PFSK-1 (cell line): Measurements from ENCODE around the gene STAB1.

Experiments used
- POLR2AphosphoS5 ChIP-seq: IDR thresholded peaks from 2 replicates; pipeline ENCODE4 v1.6.1; 2012; ENCODE audit warnings: low read depth, mild to moderate bottlenecking, control low read depth, low read length, moderate library complexity
- SIN3A ChIP-seq: IDR thresholded peaks from 2 replicates; pipeline ENCODE4 v1.6.1; 2012; ENCODE audit warnings: mild to moderate bottlenecking, low read length, moderate library complexity, borderline replicate concordance; ENCODE audit not compliant: insufficient read depth
- TAF1 ChIP-seq: IDR thresholded peaks from 2 replicates; pipeline ENCODE4 v1.6.1; 2012; ENCODE audit warnings: low read length, control low read depth, borderline replicate concordance; ENCODE audit not compliant: insufficient read depth
- TF ChIP-seq, protein P1 (sequence below), 2 experiments: IDR thresholded peaks; 2 replicates each; pipeline versions ENCODE4 v1.6.1 to v1.8.0; 2011 to 2012; ENCODE audit warnings: low read depth in 2 of 2, low read length in 2 of 2, control low read depth in 1 of 2, inconsistent platforms in 1 of 2, mild to moderate bottlenecking in 1 of 2, moderate library complexity in 1 of 2; ENCODE audit not compliant: insufficient read depth in 1 of 2

DNA sequence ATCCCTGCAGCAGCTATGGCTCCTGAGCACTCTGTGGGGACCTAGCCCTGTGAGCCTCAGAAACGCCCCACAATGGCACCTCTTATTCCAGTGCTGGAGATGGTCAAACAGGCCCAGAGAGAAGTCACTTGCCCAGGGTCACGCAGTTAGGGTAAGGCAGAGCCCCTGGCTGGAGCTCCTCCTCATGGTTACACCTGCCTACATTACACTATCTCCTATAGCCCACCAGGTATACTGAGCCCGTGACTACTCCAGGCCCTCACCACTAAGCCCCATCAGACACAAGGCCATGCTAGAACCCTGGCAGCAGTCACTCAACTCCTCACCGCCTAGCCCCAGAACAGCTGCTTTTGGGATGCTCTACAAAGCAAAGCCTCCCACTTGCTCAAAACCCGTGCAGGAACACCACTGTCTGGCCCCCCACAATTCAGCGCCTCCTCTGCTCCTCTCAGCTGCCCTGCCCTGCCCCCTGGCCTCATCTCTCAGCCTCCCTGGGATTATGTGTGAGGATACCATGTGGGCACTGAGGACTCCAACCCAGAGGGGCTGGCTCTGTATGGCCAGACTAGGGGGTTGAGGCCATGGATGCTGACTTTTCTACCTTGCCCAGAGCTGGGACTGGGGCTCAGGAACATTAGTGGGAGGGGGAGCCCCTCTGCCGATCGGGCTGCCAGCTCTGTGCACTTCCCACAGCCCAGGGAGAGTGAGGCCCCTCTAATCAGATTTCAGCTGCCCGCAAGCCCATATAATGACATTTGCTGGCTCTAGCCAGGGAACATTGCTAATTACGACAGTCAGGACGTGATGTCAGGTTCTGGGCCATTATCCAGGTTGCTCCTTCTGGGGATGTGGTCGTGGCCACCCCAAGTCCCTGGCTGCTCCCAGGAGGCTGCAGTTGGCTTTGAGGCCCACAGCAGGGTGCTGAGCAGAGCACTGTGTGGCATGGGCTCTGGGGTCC is 34.5 kb downstream of the STAB1 start:
- TF ChIP-seq POLR2AphosphoS5 (no peak), SIN3A (no peak), TAF1 (no peak)
- TF ChIP-seq, protein P1, sequence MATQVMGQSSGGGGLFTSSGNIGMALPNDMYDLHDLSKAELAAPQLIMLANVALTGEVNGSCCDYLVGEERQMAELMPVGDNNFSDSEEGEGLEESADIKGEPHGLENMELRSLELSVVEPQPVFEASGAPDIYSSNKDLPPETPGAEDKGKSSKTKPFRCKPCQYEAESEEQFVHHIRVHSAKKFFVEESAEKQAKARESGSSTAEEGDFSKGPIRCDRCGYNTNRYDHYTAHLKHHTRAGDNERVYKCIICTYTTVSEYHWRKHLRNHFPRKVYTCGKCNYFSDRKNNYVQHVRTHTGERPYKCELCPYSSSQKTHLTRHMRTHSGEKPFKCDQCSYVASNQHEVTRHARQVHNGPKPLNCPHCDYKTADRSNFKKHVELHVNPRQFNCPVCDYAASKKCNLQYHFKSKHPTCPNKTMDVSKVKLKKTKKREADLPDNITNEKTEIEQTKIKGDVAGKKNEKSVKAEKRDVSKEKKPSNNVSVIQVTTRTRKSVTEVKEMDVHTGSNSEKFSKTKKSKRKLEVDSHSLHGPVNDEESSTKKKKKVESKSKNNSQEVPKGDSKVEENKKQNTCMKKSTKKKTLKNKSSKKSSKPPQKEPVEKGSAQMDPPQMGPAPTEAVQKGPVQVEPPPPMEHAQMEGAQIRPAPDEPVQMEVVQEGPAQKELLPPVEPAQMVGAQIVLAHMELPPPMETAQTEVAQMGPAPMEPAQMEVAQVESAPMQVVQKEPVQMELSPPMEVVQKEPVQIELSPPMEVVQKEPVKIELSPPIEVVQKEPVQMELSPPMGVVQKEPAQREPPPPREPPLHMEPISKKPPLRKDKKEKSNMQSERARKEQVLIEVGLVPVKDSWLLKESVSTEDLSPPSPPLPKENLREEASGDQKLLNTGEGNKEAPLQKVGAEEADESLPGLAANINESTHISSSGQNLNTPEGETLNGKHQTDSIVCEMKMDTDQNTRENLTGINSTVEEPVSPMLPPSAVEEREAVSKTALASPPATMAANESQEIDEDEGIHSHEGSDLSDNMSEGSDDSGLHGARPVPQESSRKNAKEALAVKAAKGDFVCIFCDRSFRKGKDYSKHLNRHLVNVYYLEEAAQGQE (IDR thresholded peaks at IDR 0.05; ENCODE audit: insufficient read depth in 1 of 2, low read depth in 2 of 2, low read length in 2 of 2), result no peak
